HEK293 (cell line): Measurements from ENCODE around the gene GOLIM4.

Source experiments
- CTCF ChIP-seq: fragments of 450-650 bp; formaldehyde crosslinking; IDR thresholded peaks from 2 replicates; pipeline ENCODE4 v1.5.1; 2016; ENCODE audit warnings: missing biosample characterization, missing genetic modification characterization
- MEIS1 ChIP-seq: sonication (generic); formaldehyde crosslinking; IDR thresholded peaks from 2 replicates; pipeline ENCODE4 v1.8.1; 2022; ENCODE audit warnings: missing genetic modification reagents, mild to moderate bottlenecking, borderline replicate concordance
- PRDM10 ChIP-seq: fragments of 450-650 bp; formaldehyde crosslinking; IDR thresholded peaks from 2 replicates; pipeline ENCODE4 v1.5.1; 2016; ENCODE audit warnings: missing biosample characterization, missing genetic modification characterization
- SETDB1 ChIP-seq: IDR thresholded peaks from one replicate; pipeline ENCODE4 v1.6.1; 2017; ENCODE audit warnings: mild to moderate bottlenecking, low read length, moderate library complexity, mixed read lengths; ENCODE audit not compliant: insufficient read length
- ZBTB8A ChIP-seq: fragments of 450-650 bp; formaldehyde crosslinking; IDR thresholded peaks from 2 replicates; pipeline ENCODE4 v1.5.1; 2016; ENCODE audit warnings: missing biosample characterization, missing genetic modification characterization
- ZNF184 ChIP-seq: fragments of 450-650 bp; IDR thresholded peaks from 2 replicates; pipeline ENCODE4 v1.5.1; 2018; ENCODE audit warnings: missing biosample characterization, mild to moderate bottlenecking, missing genetic modification characterization
- ZNF211 ChIP-seq: fragments of 450-650 bp; formaldehyde crosslinking; IDR thresholded peaks from 2 replicates; pipeline ENCODE4 v1.5.1; 2016; ENCODE audit warnings: low read depth, missing biosample characterization, missing genetic modification characterization
- ZNF24 ChIP-seq: fragments of 450-650 bp; formaldehyde crosslinking; IDR thresholded peaks from 2 replicates; pipeline ENCODE4 v1.5.1; 2016; ENCODE audit warnings: missing biosample characterization, missing genetic modification characterization
- ZNF292 ChIP-seq: fragments of 450-650 bp; formaldehyde crosslinking; IDR thresholded peaks from 2 replicates; pipeline ENCODE4 v1.5.1; 2016; ENCODE audit warnings: low read depth, missing biosample characterization, missing genetic modification characterization, borderline replicate concordance
- ZNF426 ChIP-seq: fragments of 450-650 bp; formaldehyde crosslinking; IDR thresholded peaks from 2 replicates; pipeline ENCODE4 v1.5.1; 2017; ENCODE audit warnings: missing biosample characterization, missing genetic modification characterization, mild to moderate bottlenecking, inconsistent platforms, moderate library complexity
- ZNF530 ChIP-seq: fragments of 450-650 bp; formaldehyde crosslinking; IDR thresholded peaks from 2 replicates; pipeline ENCODE4 v1.5.1; 2016; ENCODE audit warnings: low read depth, missing biosample characterization, missing genetic modification characterization
- ZNF658 ChIP-seq: fragments of 450-650 bp; formaldehyde crosslinking; IDR thresholded peaks from 2 replicates; pipeline ENCODE4; 2016; ENCODE audit warnings: missing biosample characterization, missing genetic modification characterization
- TF ChIP-seq, protein P1 (sequence below): fragments of 450-650 bp; formaldehyde crosslinking; IDR thresholded peaks from 2 replicates; pipeline ENCODE4 v1.5.1; 2016; ENCODE audit warnings: missing biosample characterization, missing genetic modification characterization

DNA sequence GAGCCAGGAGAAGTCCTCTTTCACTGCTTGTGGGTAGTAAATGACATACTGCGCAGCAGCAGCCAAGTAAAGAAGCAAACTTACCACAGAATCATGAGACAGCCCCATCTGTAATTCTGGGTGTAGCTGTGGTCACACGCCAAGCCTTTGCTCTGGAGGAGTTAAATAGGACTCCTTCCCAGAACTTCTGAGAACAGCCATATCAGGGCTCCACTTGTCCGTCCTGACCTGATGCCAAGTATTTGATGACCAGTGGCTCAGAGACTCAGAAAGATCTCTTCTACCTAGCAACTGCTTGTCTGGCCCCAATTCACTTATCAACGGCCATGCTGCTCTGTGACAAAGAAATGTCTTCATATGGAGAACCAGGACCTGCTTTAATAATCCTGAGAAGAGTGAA is 20.6 kb upstream of the GOLIM4 start:
- TF ChIP-seq CTCF (tag by site-specific recombination) = no peak
- TF ChIP-seq SETDB1 = no peak
- TF ChIP-seq, protein P1, sequence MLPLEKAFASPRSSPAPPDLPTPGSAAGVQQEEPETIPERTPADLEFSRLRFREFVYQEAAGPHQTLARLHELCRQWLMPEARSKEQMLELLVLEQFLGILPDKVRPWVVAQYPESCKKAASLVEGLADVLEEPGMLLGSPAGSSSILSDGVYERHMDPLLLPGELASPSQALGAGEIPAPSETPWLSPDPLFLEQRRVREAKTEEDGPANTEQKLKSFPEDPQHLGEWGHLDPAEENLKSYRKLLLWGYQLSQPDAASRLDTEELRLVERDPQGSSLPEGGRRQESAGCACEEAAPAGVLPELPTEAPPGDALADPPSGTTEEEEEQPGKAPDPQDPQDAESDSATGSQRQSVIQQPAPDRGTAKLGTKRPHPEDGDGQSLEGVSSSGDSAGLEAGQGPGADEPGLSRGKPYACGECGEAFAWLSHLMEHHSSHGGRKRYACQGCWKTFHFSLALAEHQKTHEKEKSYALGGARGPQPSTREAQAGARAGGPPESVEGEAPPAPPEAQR = no peak
- TF ChIP-seq ZNF658 (tag by site-specific recombination) = no peak
- TF ChIP-seq MEIS1 (CRISPR knock-in tag) = no peak
- TF ChIP-seq ZBTB8A = no peak
- no peak for TF ChIP-seq PRDM10
- no peak for TF ChIP-seq ZNF24 (tag by site-specific recombination)
- TF ChIP-seq ZNF211 (tag by site-specific recombination) = no peak
- TF ChIP-seq ZNF292 = no peak
- no peak for TF ChIP-seq ZNF530
- no peak for TF ChIP-seq ZNF184
- no peak for TF ChIP-seq ZNF426 (tag by site-specific recombination)
